HepG2 (cell line): ENCODE results near the gene DHX8. TPM values are rescaled to one million over a fixed set of nuclear protein-coding genes. Genes with fewer than 3 reads are reported as not detected.

Experiments
- CREB1 ChIP-seq, 2 experiments: fragments of 450-650 bp in 1 of 2; IDR thresholded peaks; 2 replicates each; pipeline ENCODE4 v1.6.1; 2016 to 2017; ENCODE audit warnings: control low read depth in 1 of 2, mild to moderate bottlenecking in 1 of 2, missing compliant biosample characterization in 1 of 2, missing genetic modification characterization in 1 of 2
- DMTF1 ChIP-seq: sonication (generic); formaldehyde crosslinking; IDR thresholded peaks from 2 replicates; pipeline ENCODE4 v1.4.0; 2020; ENCODE audit warnings: mild to moderate bottlenecking, missing genetic modification reagents
- EP300 ChIP-seq, 3 experiments: sonication (generic) in 1 of 3; formaldehyde crosslinking in 1 of 3; IDR thresholded peaks; 2 replicates each; pipeline versions ENCODE4 v1.5.1 to v1.6.1; 2011 to 2020; ENCODE audit warnings: low read depth in 2 of 3, low read length in 2 of 3, borderline replicate concordance in 1 of 3, improper control_type of control experiment in 1 of 3, mild to moderate bottlenecking in 1 of 3, missing genetic modification reagents in 1 of 3, moderate library complexity in 1 of 3
- GATAD1 ChIP-seq: IDR thresholded peaks from 2 replicates; pipeline ENCODE4 v1.6.1; 2016; ENCODE audit warnings: missing genetic modification reagents, missing compliant biosample characterization
- GATAD2A ChIP-seq: IDR thresholded peaks from 2 replicates; pipeline ENCODE4 v1.6.1; 2016
- IKZF1 ChIP-seq: fragments of 450-650 bp; IDR thresholded peaks from 2 replicates; pipeline ENCODE4 v1.7.1; 2016
- KAT8 ChIP-seq: IDR thresholded peaks from 2 replicates; pipeline ENCODE4 v1.6.1; 2016; ENCODE audit warnings: missing genetic modification reagents, missing compliant biosample characterization
- MATR3 ChIP-seq: sonication (generic); formaldehyde crosslinking; IDR thresholded peaks from 2 replicates; pipeline ENCODE4 v1.4.0; 2020; ENCODE audit warnings: missing genetic modification reagents
- NCOR1 ChIP-seq: fragments of 200-600 bp; sonication (generic); IDR thresholded peaks from 2 replicates; pipeline ENCODE4 v1.7.0; 2017; ENCODE audit warnings: antibody characterized with exemption, low read length, borderline replicate concordance
- NFKB2 ChIP-seq: sonication (generic); formaldehyde crosslinking; IDR thresholded peaks from 2 replicates; pipeline ENCODE4 v1.4.0; 2020; ENCODE audit warnings: missing genetic modification reagents, borderline replicate concordance
- RBM39 ChIP-seq: fragments of 200-400 bp; formaldehyde crosslinking; IDR thresholded peaks from one replicate; pipeline ENCODE4 v1.6.1; 2018; ENCODE audit warnings: antibody characterized with exemption, mild to moderate bottlenecking, low read depth, low read length; ENCODE audit not compliant: poor library complexity, severe bottlenecking
- RELA ChIP-seq: sonication (generic); formaldehyde crosslinking; IDR thresholded peaks from 2 replicates; pipeline ENCODE4 v1.4.0; 2020; ENCODE audit warnings: missing genetic modification reagents
- TEAD2 ChIP-seq: sonication (generic); formaldehyde crosslinking; IDR thresholded peaks from 2 replicates; pipeline ENCODE4 v1.9.0; 2021; ENCODE audit warnings: missing genetic modification reagents
- TFE3 ChIP-seq: IDR thresholded peaks from 2 replicates; pipeline ENCODE4 v1.6.1; 2016
- ZNF232 ChIP-seq: sonication (generic); formaldehyde crosslinking; IDR thresholded peaks from 2 replicates; pipeline ENCODE4 v1.4.0; 2020; ENCODE audit warnings: missing genetic modification reagents, borderline replicate concordance
- ZNF264 ChIP-seq: sonication (generic); formaldehyde crosslinking; IDR thresholded peaks from 2 replicates; pipeline ENCODE4 v1.4.0; 2020; ENCODE audit warnings: missing genetic modification reagents
- ZNF280D ChIP-seq: sonication (generic); formaldehyde crosslinking; IDR thresholded peaks from 2 replicates; pipeline ENCODE4 v1.5.1; 2020; ENCODE audit warnings: mild to moderate bottlenecking, missing genetic modification reagents
- ZNF446 ChIP-seq: sonication (generic); formaldehyde crosslinking; IDR thresholded peaks from 2 replicates; pipeline ENCODE4 v1.5.0; 2020; ENCODE audit warnings: mild to moderate bottlenecking, missing genetic modification reagents
- ZNF510 ChIP-seq: sonication (generic); formaldehyde crosslinking; IDR thresholded peaks from 2 replicates; pipeline ENCODE4 v1.4.0; 2020; ENCODE audit warnings: low read depth, mild to moderate bottlenecking, missing genetic modification reagents
- ZNF556 ChIP-seq: sonication (generic); formaldehyde crosslinking; IDR thresholded peaks from 2 replicates; pipeline ENCODE4 v1.4.0; 2020; ENCODE audit warnings: mild to moderate bottlenecking, missing genetic modification reagents, borderline replicate concordance
- ZNF589 ChIP-seq: sonication (generic); formaldehyde crosslinking; conservative IDR thresholded peaks from 2 replicates; pipeline ENCODE4 v1.8.0; 2022; ENCODE audit warnings: mild to moderate bottlenecking, moderate library complexity, missing genetic modification reagents
- ZNF615 ChIP-seq: sonication (generic); formaldehyde crosslinking; IDR thresholded peaks from 2 replicates; pipeline ENCODE4 v1.5.0; 2020; ENCODE audit warnings: mild to moderate bottlenecking, missing genetic modification reagents, borderline replicate concordance
- ZNF670 ChIP-seq: sonication (generic); formaldehyde crosslinking; IDR thresholded peaks from 2 replicates; pipeline ENCODE4 v1.8.0; 2022; ENCODE audit warnings: mild to moderate bottlenecking, missing genetic modification reagents, borderline replicate concordance
- ZNF782 ChIP-seq: sonication (generic); formaldehyde crosslinking; IDR thresholded peaks from 2 replicates; pipeline ENCODE4 v1.4.0; 2020; ENCODE audit warnings: missing genetic modification reagents, mild to moderate bottlenecking, borderline replicate concordance
- ZSCAN9 ChIP-seq: IDR thresholded peaks from 2 replicates; pipeline ENCODE4 v1.6.1; 2016; ENCODE audit warnings: borderline replicate concordance
- polyA plus RNA-seq, 8 experiments: library from polyadenylated mRNA; depleted of rRNA in 3 of 8; stranded (reverse) in 7 of 8; unstranded in 1 of 8; fragments of >200 nt; fragmentation: Illumina TruSeq in 4 of 8; extraction: Trizol in 4 of 8; gene quantifications; 2 replicates each; pipeline versions ENCODE4 v1.2.1 to v1.2.3, GENCODE V29; 2011 to 2016; ENCODE audit warnings: low read depth in 4 of 8, missing spikeins in 1 of 8, mixed read lengths in 1 of 8; ENCODE audit not compliant: insufficient read depth in 1 of 8
- total RNA-seq, 5 experiments: library from RNA; depleted of rRNA; stranded (reverse); fragments of >200 nt; fragmentation: Illumina TruSeq; extraction: Trizol; gene quantifications; 2 replicates each; pipeline ENCODE4 v1.2.3, GENCODE V29; 2016; ENCODE audit warnings: low read depth in 1 of 5

DHX8 gene
- total and polyA plus RNA-seq, 2 of the 13 experiments (the other 11 are each of a cell fraction or from before 2014, with no cell fraction given): 24.8 to 48.9 TPM

DNA sequence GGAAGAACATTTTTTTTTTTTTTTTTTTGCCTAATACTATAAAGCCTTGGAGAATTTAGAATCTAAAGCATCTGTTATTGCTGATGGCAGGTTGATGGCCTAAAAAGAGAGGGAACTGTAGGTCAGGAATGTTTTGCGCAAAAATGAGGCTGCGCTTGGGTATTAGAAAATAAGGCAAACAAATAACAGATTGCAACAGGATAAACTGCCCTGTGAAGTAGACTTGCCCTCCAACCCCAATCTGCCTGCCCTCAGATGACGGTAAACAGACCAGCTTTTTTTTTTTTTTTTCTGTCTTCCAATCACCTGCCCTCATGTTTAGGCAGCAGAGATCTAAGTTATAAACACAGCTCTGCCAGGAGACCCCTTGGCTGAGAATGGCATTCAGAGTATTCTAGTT, 3.8 kb upstream of the DHX8 start (continued):
- no peak for TF ChIP-seq DMTF1
- TF ChIP-seq IKZF1: no peak
- TF ChIP-seq MATR3: no peak
- no peak; the same call in 1 of the 2 replicates for TF ChIP-seq ZNF670 (CRISPR knock-in tag)
- TF ChIP-seq TFE3 (CRISPR knock-in tag): peak; percentile 80
- no peak; the same call in 1 of the 2 replicates for TF ChIP-seq CREB1 (IDR thresholded peaks at IDR 0.05)
- TF ChIP-seq CREB1 (CRISPR knock-in tag; IDR thresholded peaks at IDR 0.05): peak; percentile 46; the same call in 1 of the 2 replicates
- no peak for TF ChIP-seq NFKB2 (CRISPR knock-in tag)
- peak; percentile 56; the same call in 1 of the 2 replicates for TF ChIP-seq ZNF232 (CRISPR knock-in tag)
- no peak for TF ChIP-seq RELA
- TF ChIP-seq ZSCAN9: peak; percentile 74; the same call in 1 of the 2 replicates
- peak; percentile 97 for TF ChIP-seq GATAD2A (CRISPR knock-in tag)
- TF ChIP-seq ZNF510 (CRISPR knock-in tag): no peak
- TF ChIP-seq RBM39: no peak
- TF ChIP-seq NCOR1: peak; percentile 83; the same call in 1 of the 2 replicates
- no peak for TF ChIP-seq ZNF446
- TF ChIP-seq GATAD1 (CRISPR knock-in tag): peak; percentile 64
- peak; percentile 80 for TF ChIP-seq KAT8
- peak; percentile 51 to 94; a peak in 3 of 4 replicates for TF ChIP-seq EP300 (IDR thresholded peaks at IDR 0.05; ENCODE audit: low read depth in 2 of 2, low read length in 2 of 2)
- TF ChIP-seq EP300 (CRISPR knock-in tag; IDR thresholded peaks at IDR 0.05; ENCODE audit: borderline replicate concordance): peak; percentile 61; the same call in 1 of the 2 replicates
- TF ChIP-seq ZNF589 (CRISPR knock-in tag): no peak
- TF ChIP-seq ZNF556: no peak; the same call in 1 of the 2 replicates
- TF ChIP-seq ZNF264 (CRISPR knock-in tag): peak; percentile 75
- TF ChIP-seq ZNF782: no peak; the same call in 1 of the 2 replicates
- no peak for TF ChIP-seq TEAD2 (CRISPR knock-in tag)
- 0 out of 2 replicates have a peak, but pooled peaks have one; percentile 72 for TF ChIP-seq ZNF615 (CRISPR knock-in tag)
- TF ChIP-seq ZNF280D (CRISPR knock-in tag): 0 out of 2 replicates have a peak, but pooled peaks have one; percentile 34
